CD14-positive monocyte (primary cell): ENCODE data around the gene ENPP6. TPM values are rescaled to one million over a fixed set of nuclear protein-coding genes. Genes with fewer than 3 reads are reported as not detected.
A peak's percentile ranks its signal among the peaks of the same experiment; 100 is the strongest.

Source experiments
- DNase-seq, 3 donors: peaks; one replicate each; pipeline ENCODE4 v3.0.0-alpha.2; 2011 to 2022
- H2AFZ ChIP-seq: 2 replicates; pipeline ENCODE4 v1.6.0; 2012; ENCODE audit warnings: mild to moderate bottlenecking, low read depth, low read length, inconsistent platforms; ENCODE audit not compliant: insufficient read depth, poor library complexity, severe bottlenecking
- H3K27ac ChIP-seq, 2 donors: 1 replicate in 1 of 2; 2 replicates in 1 of 2; pipeline ENCODE4 v1.5.1; 2012 to 2013; ENCODE audit warnings: low read length in 2 of 2, control low read depth in 1 of 2, inconsistent platforms in 1 of 2, low read depth in 1 of 2, mild to moderate bottlenecking in 1 of 2
- H3K27me3 ChIP-seq, 2 donors: one replicate each; pipeline versions ENCODE4 v1.6.0 to v1.6.1; 2011 to 2013; ENCODE audit warnings: low read length in 2 of 2; ENCODE audit not compliant: control insufficient read depth in 2 of 2, insufficient read depth in 2 of 2
- H3K36me3 ChIP-seq, 2 donors: replicated peaks in 1 of 2; 1 replicate in 1 of 2; 2 replicates in 1 of 2; pipeline versions ENCODE4 v1.5.1 to v1.6.1; 2012 to 2013; ENCODE audit warnings: low read length in 2 of 2, control low read depth in 1 of 2, inconsistent platforms in 1 of 2, mild to moderate bottlenecking in 1 of 2; ENCODE audit not compliant: insufficient read depth in 2 of 2, control insufficient read depth in 1 of 2
- H3K4me1 ChIP-seq, 2 donors: 1 replicate in 1 of 2; 2 replicates in 1 of 2; pipeline versions ENCODE4 v1.5.1 to v1.6.1; 2012 to 2013; ENCODE audit warnings: low read length in 2 of 2, control low read depth in 1 of 2, inconsistent platforms in 1 of 2, mild to moderate bottlenecking in 1 of 2, moderate library complexity in 1 of 2; ENCODE audit not compliant: insufficient read depth in 2 of 2, control insufficient read depth in 1 of 2
- H3K4me2 ChIP-seq: replicated peaks from 2 replicates; pipeline ENCODE3; 2012; ENCODE audit warnings: low read length, moderate library complexity, mild to moderate bottlenecking; ENCODE audit not compliant: poor library complexity, severe bottlenecking; ENCODE audit errors: extremely low read depth
- H3K4me3 ChIP-seq, 3 experiments: fragments of 200-600 bp in 1 of 3; sonication (generic) in 1 of 3; replicated peaks in 1 of 3; 1 replicate in 2 of 3; 2 replicates in 1 of 3; pipeline ENCODE4 v1.5.1; 2011 to 2013; ENCODE audit warnings: low read length in 3 of 3, mild to moderate bottlenecking in 3 of 3, control low read depth in 2 of 3, low read depth in 2 of 3, inconsistent platforms in 1 of 3, moderate library complexity in 1 of 3
- H3K79me2 ChIP-seq: 2 replicates; pipeline ENCODE4 v1.6.0; 2012; ENCODE audit warnings: mild to moderate bottlenecking, control low read depth, inconsistent platforms, low read length, moderate library complexity; ENCODE audit not compliant: insufficient read depth
- H3K9ac ChIP-seq: 2 replicates; pipeline ENCODE4 v1.6.0; 2017; ENCODE audit warnings: low read length, mild to moderate bottlenecking; ENCODE audit not compliant: insufficient read depth, poor library complexity, severe bottlenecking
- H3K9me3 ChIP-seq, 2 donors: replicated peaks in 1 of 2; 1 replicate in 1 of 2; 2 replicates in 1 of 2; pipeline versions ENCODE4 v1.5.1 to v1.6.1; 2012 to 2013; ENCODE audit warnings: low read length in 2 of 2, control low read depth in 1 of 2; ENCODE audit not compliant: control insufficient read depth in 1 of 2, insufficient read depth in 1 of 2
- H4K20me1 ChIP-seq: 2 replicates; pipeline ENCODE4 v1.6.0; 2012; ENCODE audit warnings: mild to moderate bottlenecking, low read length, control low read depth, moderate library complexity; ENCODE audit not compliant: insufficient read depth
- H3K27ac Mint-ChIP-seq, 7 donors: one replicate each; pipeline ENCODE4 v1.8.0; 2020; ENCODE audit warnings: mild to moderate bottlenecking in 7 of 7, mixed read lengths in 7 of 7, moderate library complexity in 6 of 7, inconsistent platforms in 2 of 7
- H3K27me3 Mint-ChIP-seq, 3 donors: one replicate each; pipeline ENCODE4 v1.8.0; 2021 to 2022; ENCODE audit warnings: low read depth in 3 of 3, mild to moderate bottlenecking in 3 of 3, mixed read lengths in 3 of 3, moderate library complexity in 3 of 3, inconsistent platforms in 1 of 3
- H3K36me3 Mint-ChIP-seq, 2 donors: one replicate each; pipeline ENCODE4 v1.8.0; 2020; ENCODE audit warnings: mixed read lengths in 2 of 2, inconsistent platforms in 1 of 2, mild to moderate bottlenecking in 1 of 2
- H3K4me1 Mint-ChIP-seq: one replicate; pipeline ENCODE4 v1.8.0; 2020; ENCODE audit warnings: mild to moderate bottlenecking, mixed read lengths
- H3K4me3 Mint-ChIP-seq, 2 donors: one replicate each; pipeline ENCODE4 v1.8.0; 2020; ENCODE audit warnings: mild to moderate bottlenecking in 2 of 2, mixed read lengths in 2 of 2, moderate library complexity in 1 of 2
- H3K9me3 Mint-ChIP-seq, 7 donors: one replicate each; pipeline ENCODE4 v1.8.0; 2020 to 2022; ENCODE audit warnings: mixed read lengths in 7 of 7, mild to moderate bottlenecking in 6 of 7, moderate library complexity in 6 of 7, inconsistent platforms in 2 of 7
- WGBS: methylation state at CpG from one replicate; pipeline ENCODE4 v1.1.5; 2013; ENCODE audit warnings: missing lambda C conversion rate; ENCODE audit not compliant: insufficient coverage; 5-methylcytosine and 5-hydroxymethylcytosine counted together
- intact Hi-C, 2 donors: fragments of 100-400 bp; cut with micrococcal nuclease; formaldehyde crosslinking; loops; one replicate each; pipeline versions ENCODE4 v1.15.0 to v1.15.1; 2023
- polyA plus RNA-seq, 3 donors: library from polyadenylated mRNA; depleted of rRNA in 1 of 3; unstranded in 2 of 3; stranded (reverse) in 1 of 3; fragments of 300-500 nt in 2 of 3; fragments of >200 nt in 1 of 3; fragmentation: Illumina TruSeq in 2 of 3; gene quantifications; 1 replicate in 2 of 3; 2 replicates in 1 of 3; pipeline ENCODE4 v1.2.3, GENCODE V29; 2012 to 2021
- TF ChIP-seq, protein P1 (sequence below): fragments of 200-600 bp; IDR thresholded peaks from one replicate; pipeline ENCODE4 v1.8.0; 2022; ENCODE audit warnings: antibody characterized with exemption, mild to moderate bottlenecking

Gene ENPP6
- polyA plus RNA-seq, 3 donors, result 0.05 TPM; not detected in 2

GRCh38 chr4:184197536-184198082 is 20.1 kb downstream of the ENPP6 start:
- Histone ChIP-seq H3K27me3 (no peaks in the 10 kb centered on the region), H3K79me2 (no peaks in the 10 kb centered on the region), H3K4me3 (no peak overlapping the region), H3K9ac (no peak overlapping the region), H4K20me1 (no peaks in the 10 kb centered on the region), H3K4me1 (no peaks in the 10 kb centered on the region), H3K27ac (no peak overlapping the region), H3K4me2 (no peak overlapping the region), H3K9me3 (peaks cover 0 to 13% of the 10 kb centered on the region in 2 donors), H3K36me3 (no peaks in the 10 kb centered on the region), H2AFZ (no peak overlapping the region)
- peak overlapping the region in 1 of 7 donors; percentile 16 for H3K27ac Mint-ChIP-seq
- WGBS, result 90% methylated on average over 2 of the region's 3 CpGs
- no peaks in the 10 kb centered on the region for H3K36me3 Mint-ChIP-seq
- intact Hi-C loops, result no loop called here
- TF ChIP-seq, protein P1, sequence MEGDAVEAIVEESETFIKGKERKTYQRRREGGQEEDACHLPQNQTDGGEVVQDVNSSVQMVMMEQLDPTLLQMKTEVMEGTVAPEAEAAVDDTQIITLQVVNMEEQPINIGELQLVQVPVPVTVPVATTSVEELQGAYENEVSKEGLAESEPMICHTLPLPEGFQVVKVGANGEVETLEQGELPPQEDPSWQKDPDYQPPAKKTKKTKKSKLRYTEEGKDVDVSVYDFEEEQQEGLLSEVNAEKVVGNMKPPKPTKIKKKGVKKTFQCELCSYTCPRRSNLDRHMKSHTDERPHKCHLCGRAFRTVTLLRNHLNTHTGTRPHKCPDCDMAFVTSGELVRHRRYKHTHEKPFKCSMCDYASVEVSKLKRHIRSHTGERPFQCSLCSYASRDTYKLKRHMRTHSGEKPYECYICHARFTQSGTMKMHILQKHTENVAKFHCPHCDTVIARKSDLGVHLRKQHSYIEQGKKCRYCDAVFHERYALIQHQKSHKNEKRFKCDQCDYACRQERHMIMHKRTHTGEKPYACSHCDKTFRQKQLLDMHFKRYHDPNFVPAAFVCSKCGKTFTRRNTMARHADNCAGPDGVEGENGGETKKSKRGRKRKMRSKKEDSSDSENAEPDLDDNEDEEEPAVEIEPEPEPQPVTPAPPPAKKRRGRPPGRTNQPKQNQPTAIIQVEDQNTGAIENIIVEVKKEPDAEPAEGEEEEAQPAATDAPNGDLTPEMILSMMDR, result no peak
- DNase-seq, result no peak
- H3K4me3 Mint-ChIP-seq, result no peak overlapping the region
- H3K9me3 Mint-ChIP-seq, result peaks cover 0 to 7% (median 3%) of the 10 kb centered on the region in 7 donors
- H3K4me1 Mint-ChIP-seq, result no peaks in the 10 kb centered on the region
- H3K27me3 Mint-ChIP-seq, result peaks cover 5 to 8% (median 6%) of the 10 kb centered on the region in 3 donors

DNA sequence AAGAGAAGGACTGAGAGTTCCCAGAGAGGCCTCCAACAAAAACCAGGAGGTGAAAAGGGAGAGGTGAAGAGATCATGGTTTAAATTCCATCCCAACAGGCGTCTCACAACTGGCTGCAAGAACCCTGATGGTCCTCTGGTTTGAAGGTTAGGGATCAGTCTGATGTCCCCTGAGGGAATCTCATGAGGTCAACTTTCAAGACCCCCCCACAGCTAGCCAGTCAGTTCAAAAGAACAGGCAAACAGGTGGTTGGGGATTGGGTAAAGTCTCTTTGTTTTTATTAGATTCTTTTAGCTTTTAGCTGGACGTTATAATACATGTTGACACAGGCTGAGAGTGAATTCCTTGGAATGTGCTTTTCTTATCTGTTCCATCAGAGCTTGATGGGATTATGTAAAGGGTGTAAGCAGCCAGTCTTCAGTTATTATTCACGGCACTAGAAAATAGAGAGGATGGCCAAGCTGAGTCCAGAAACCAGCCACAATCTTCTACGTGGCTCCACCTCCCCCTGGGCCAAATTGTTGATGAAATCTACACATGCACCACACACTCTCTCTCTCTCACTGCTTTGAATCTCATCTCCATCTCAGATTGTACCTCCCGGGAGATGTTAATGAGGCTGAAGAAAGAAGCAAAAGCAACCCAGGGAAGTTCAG is 20.8 kb downstream of the ENPP6 start:
- intact Hi-C loops, result no loop called here
- no peak overlapping the region for H3K4me3 ChIP-seq
- Mint-ChIP-seq H3K9me3 (peaks cover 0 to 7% (median 3%) of the 10 kb centered on the region in 7 donors), H3K4me1 (no peaks in the 10 kb centered on the region), H3K36me3 (no peaks in the 10 kb centered on the region), H3K27me3 (peaks cover 3 to 6% (median 4%) of the 10 kb centered on the region in 3 donors), H3K27ac (no peak overlapping the region), H3K4me3 (peak overlapping the region in 1 of 2 donors; percentile 42)
- H4K20me1 ChIP-seq, result no peaks in the 10 kb centered on the region
- no peak overlapping the region for H2AFZ ChIP-seq
- H3K9ac ChIP-seq, result no peak overlapping the region
- 100% methylated on average over 2 of the region's 5 CpGs for WGBS
- no peaks in the 10 kb centered on the region for H3K4me1 ChIP-seq
- H3K9me3 ChIP-seq, result peaks cover 0 to 13% of the 10 kb centered on the region in 2 donors
- no peak overlapping the region for H3K27ac ChIP-seq
- H3K27me3 ChIP-seq, result no peaks in the 10 kb centered on the region
- no peak overlapping the region for H3K4me2 ChIP-seq
- TF ChIP-seq, protein P1, result no peak
- DNase-seq, result no peak
- no peaks in the 10 kb centered on the region for H3K36me3 ChIP-seq
- no peaks in the 10 kb centered on the region for H3K79me2 ChIP-seq
